HG03439 (cell line): ENCODE measurements around the gene TP53INP2.
"Not testable (repeated sequence)": the region's sequence is repeated elsewhere in the genome, so short reads cannot be mapped to it uniquely, and the experiment has no call there.

Source experiments
- ATAC-seq: cut with Tn5 transposase; IDR thresholded peaks from one replicate; pipeline ENCODE4 v1.9.1; 2021; ENCODE audit warnings: mild to moderate bottlenecking, moderate library complexity; ENCODE audit not compliant: unreplicated experiment

TP53INP2 gene, protein sequence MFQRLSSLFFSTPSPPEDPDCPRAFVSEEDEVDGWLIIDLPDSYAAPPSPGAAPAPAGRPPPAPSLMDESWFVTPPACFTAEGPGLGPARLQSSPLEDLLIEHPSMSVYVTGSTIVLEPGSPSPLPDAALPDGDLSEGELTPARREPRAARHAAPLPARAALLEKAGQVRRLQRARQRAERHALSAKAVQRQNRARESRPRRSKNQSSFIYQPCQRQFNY

DNA sequence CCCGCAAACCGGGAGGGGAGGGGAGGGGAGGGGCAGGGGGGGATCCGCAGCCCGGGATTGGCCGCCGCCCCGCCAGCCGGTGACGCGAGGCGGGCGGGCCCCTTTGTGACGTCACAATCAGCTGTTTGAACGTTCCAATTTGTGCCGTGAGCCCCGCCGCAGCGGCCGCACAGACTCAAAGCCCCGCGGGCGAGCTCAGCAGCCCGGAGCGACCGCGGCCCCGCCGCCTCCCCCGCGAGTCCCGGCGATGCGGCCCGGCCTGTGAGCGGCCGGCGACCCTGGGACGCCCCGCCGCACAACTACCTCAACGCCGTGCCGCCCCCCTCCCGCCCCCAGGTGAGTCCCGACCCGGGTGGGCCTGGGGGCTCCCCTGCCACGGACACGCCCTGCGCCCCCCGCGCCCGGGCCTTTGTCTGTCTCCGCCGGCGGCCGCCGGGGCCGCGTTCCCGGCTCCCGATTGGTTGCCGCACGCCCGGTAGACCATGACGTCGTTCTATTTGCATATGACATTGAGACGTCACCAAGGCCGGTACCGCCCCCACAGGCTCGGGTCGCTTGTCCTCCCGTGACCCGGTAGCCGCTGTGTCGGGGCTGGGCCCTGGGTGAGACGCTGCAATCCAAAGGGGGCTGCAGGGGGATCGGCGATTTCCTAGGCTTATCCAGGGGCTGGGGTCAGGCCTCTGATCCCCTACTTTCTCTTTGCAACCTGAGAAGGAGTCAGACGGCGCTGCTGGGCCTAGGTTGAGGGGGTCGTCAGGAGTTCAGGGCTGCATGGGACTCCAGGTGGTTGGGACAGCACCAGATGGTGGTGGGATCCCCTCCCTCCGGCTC lies at the start of gene TP53INP2:
Gene TP53INP2, plus strand, starts transcription at position 168 of the 831 bp plus-strand sequence. CDS start 4,396 bp downstream, outside the sequence.
- peak; percentile 48 for ATAC-seq

DNA sequence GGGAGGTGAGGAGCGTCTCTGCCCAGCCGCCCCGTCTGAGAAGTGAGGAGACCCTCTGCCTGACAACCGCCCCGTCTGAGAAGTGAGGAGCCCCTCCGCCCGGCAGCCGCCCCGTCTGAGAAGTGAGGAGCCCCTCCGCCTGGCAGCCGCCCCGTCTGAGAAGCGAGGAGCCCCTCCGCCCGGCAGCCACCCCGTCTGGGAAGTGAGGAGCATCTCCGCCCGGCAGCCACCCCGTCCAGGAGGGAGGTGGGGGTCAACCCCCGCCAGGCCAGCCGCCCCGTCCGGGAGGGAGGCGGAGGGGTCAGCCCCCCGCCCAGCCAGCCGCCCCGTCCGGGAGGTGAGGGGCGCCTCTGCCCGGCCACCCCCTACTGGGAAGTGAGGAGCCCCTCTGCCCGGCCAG lies 45.5 kb upstream of the TP53INP2 start:
- ATAC-seq: not testable (repeated sequence)

DNA sequence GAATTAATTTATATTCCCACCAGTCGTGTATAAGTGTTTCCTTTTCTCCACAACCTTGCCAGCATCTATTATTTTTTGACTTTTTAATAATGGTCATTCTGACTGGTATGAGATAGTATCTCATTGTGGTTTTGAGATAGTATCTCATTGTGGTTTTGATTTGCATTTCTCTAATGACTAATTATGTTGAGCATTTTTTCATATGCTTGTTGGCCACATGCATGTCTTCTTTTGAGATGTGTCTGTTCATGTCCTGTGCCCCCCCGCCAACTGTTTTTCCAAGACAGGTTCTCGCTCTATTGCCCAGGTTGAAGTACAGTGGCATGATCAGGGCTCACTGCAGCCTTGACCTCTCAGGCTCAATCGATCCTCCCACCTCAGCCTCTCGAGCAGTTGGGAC lies 42.3 kb upstream of the TP53INP2 start:
- not testable (repeated sequence) for ATAC-seq

DNA sequence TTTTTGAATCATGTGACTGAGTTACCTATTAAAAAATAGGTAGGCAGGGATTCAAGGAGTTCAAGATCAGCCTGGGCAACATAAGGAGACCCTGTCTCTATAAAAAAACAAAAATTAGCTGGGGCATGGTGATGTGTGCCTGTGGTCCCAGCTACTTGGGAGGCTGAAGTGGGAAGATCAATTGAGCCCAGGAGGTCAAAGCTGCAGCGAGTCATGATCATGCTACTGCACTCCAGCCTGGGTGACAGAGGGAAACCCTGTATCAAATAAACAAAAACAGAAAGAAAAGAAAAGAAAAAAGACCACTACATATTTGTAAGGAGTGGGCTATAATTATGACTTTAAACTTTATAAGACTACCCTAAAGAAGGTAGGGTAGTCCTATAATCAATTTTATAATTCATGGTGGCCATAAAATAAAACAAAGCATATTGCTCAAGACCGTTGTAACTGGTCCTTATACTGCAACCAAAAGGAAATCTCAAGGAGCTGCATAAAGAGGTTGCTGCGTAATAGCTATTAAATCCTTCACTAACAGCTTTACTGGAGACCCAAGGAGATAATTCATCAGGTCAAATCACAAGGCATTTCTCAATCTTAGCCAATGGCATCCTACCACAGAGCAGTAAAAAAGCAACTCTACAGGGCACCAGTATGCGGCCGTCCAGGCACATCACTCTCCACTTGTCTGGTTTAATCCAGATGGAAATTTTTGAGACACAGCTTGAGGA lies 40.8 kb upstream of the TP53INP2 start:
- no peak for ATAC-seq

DNA sequence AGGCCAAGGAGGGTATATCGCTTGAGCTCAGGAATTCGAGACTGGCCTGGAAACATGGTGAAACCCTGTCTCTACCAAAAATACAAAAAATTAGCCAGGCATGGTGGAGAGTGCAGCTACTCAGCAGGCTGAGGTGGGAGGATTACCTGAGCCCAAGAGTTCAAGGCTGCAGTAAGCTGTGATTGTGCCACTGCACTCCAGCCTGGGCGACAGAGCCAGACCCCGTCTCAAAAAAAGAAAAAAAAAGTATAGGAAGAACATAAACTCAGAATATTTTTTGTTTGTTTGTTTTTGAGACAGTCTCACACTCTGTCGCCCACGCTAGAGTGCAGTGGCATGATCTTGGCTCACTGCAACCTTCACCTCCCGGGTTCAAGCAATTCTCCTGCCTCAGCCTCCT lies 39.4 kb upstream of the TP53INP2 start:
- not testable (repeated sequence) for ATAC-seq

DNA sequence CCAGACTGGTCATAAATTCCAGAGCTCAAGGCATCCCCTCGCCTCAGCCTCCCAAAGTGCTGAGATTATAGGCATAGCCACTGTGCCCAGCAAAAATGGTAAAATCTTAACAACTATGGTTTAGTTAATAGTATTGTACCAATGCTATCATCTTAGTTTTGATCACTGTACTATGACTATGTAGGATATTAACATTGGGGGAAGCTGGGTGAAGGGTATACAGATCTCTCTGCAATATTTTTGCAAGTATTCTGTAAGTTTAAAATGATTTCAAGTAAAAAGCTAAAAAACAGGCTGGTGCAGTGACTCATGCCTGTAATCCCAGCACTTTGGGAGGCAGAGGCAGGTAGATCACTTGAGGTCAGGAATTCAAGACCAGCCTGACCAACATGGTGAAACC lies 35.0 kb upstream of the TP53INP2 start:
- no peak for ATAC-seq

DNA sequence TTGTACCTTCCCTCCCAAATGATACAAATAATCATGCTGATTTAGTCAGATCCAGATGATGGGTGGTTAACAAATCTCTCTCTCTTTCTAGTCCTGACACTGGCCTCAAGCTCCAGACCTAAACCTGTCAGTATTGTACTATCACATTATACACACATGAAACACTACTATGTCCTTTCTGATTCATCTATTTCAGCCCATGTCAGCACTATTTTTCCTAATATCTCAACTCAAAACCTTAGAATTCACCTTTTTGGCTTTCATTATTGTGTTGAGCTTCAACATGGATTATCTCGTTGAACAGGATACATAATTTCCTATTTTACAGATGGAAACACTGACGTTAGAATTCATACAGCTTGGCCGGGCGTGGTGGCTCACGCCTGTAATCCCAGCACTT lies 30.7 kb upstream of the TP53INP2 start:
- no peak for ATAC-seq

DNA sequence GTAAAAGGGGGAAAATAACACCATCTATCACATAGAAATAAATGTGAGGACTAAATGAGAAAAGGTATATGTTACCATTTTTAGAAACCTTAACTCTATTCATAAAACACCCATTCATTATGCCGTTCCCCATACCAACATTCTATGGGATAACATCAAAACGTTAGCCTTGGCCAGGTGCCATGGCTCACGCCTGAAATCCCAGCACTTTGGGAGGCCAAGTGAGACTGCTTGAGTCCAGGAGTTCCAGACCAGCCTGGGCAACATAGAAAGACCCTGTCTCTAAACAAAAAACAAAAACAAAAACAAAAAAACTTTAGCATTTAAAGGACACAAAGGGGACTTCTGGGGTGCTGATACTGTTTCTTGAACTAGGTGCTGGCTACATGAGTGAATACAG lies 28.6 kb upstream of the TP53INP2 start:
- ATAC-seq: no peak

DNA sequence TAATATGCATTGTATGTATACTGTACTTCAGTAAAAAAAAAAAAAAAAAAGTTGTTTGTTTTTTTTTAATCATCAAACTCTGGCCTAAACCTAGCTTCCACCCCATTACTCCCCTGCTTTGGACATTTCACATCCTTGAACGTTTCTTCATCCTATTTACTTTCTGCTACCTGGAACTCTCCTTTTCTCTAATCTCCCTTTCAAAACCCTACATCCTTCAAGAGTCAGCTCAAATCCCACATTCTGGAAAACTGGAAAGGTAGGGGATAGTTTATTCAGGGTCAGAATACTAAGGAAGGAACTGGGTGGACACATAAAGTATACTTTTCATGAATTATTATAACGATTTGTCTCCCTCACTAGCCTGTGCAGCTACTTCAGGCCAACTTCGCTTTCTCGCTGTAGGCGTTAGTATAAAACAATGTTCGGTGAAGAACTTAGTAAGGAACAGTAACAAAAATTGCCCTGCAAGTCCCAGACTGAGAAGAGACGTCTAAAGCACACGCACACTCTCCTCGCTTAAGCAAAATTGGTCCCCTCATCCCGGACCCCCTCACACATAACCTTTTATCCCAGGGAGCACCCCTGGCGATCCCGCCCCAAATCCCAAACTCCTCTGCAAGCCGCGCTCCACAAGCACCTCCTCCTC lies 28.0 kb upstream of the TP53INP2 start:
- no peak for ATAC-seq

DNA sequence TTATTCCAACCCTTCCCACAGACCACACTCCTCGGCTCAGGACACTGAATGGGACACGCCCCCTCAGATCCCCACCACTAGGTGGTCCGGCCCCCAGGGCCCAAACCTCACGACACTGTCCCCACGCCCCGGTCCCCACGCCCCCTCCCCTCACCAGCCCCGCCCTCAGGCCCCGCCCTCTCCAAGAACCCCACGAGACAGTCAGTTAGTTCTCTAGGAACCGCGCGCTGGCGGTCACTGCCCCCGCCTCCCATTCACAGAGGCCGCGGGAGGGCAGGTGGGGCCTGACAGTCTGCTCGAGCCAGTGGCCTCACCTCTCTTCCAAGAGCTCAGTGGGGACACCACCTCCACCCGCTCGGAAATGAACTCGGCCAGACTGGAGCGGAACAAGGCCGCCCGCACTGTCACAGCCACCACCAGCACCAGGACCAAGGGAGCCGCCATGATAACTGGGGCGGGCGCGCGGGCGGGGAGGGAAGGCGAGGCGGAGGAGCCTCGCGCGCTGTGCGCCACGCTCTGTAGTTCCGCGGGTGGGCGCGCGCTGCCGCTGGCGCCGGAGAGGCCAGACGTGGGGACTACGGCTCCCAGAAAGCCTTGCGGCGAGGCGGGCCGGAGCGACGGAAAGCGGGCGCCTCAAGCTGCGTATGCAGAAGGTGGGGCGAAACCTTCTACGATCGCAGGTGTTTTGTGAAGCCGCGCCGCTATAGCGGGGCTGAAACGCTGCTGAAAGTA lies 27.3 kb upstream of the TP53INP2 start, which contains the start of gene PIGU:
Gene PIGU, minus strand, starts transcription at position 451 of the 732 bp plus-strand sequence. Its CDS starts 7 bp downstream, at position 444.
- ATAC-seq: peak; percentile 91

DNA sequence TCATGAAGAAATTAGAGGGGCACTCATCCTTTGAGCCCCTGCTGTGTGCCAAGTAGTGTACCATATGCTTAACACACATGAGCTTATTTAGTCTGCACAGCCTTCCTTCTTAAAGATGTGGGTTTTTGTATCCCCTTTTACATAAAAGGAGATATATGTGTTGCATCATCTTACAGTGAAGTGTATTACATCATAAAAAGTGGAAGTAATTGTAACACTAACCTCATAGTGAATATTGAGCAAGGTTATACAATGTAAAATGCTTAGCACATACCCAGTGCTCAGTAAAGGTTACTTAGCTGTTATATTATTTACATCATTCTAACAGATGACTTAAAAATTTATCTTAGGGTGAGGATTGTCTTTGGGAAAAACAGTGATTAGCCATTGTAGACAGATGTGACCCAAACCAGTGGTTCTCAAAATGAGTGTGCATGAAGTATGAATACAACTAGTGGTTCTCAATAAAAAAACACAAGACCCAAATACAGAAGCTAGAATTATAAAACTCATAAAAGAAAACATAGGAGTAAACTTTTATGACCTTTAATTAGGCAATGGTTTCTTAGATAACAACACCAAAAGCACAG lies 23.5 kb upstream of the TP53INP2 start:
- ATAC-seq: no peak

DNA sequence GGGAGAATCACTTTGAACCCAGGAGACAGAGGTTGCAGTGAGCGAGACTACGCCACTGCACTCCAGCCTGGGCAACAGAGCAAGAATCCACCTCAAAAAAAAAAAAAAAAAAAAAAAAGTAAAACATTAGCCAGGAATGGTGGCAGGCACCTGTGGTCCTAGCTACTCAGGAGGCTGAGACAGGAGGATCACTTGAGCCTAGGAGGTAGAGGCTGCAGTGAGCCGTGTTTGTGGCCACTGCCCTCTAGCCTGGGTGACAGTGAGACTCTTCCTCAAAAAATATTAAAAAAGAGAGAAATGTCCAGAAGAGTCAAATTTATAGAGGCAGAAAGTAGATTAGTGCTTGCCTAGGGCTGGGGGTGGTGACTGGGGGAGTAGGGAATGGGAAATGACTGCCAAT lies 20.5 kb upstream of the TP53INP2 start:
- no peak for ATAC-seq

DNA sequence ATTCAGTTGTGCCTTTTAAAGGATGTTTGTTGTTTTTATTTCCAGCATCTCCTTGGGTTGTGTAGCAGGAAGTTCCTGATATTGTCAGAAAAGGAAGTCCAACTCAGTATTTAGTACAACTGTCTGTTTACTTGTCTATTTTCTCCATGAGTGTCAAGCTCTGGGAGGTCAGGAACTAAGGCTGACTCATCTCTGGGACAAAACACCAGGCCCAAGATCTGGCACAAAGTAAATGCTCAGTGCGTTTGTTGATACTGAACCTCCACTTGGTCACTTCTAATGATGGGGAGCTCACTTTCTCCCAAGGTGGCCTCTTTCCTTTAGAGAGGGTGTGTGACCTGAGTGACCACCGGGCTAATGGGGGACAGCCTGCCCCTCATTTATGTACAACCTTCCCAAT lies 14.7 kb upstream of the TP53INP2 start:
- no peak for ATAC-seq

DNA sequence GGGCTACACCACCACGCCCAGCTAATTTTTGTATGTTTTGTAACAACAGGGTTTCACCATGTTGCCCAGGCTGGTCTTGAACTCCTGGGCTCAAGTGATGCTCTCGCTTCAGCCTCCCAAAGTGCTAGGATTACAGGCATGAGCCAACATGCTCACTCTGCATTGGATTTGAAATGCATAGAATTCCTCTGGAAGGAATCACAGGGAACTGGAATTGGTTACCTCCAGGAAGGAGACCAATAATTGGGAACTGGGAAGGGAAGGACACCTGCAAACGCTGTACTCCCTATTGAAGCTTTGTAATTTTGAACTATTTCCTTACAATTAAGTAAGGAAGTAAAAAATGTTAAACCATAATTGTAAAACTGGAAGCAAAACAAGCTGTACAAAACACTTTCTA lies 12.3 kb upstream of the TP53INP2 start:
- ATAC-seq: no peak

DNA sequence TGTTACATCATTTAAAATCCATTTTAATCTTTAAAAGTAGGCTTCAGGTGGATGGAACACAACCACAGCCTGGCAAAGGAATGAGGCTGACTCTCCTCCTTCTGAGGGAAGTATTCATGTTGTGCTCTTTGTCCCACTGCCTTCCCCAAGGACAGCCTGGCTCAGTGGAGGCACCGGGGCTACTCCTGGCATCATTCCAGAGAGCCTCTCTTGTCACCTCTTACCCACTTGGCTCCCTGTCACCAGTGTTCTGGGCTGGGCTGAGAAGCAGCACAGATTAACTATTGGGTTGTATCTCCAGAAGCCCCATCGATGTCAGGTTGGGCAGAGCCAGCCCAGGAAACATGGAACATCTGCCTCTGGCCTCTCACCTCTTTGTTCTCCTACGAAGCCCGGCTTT lies 10.7 kb upstream of the TP53INP2 start:
- no peak for ATAC-seq

DNA sequence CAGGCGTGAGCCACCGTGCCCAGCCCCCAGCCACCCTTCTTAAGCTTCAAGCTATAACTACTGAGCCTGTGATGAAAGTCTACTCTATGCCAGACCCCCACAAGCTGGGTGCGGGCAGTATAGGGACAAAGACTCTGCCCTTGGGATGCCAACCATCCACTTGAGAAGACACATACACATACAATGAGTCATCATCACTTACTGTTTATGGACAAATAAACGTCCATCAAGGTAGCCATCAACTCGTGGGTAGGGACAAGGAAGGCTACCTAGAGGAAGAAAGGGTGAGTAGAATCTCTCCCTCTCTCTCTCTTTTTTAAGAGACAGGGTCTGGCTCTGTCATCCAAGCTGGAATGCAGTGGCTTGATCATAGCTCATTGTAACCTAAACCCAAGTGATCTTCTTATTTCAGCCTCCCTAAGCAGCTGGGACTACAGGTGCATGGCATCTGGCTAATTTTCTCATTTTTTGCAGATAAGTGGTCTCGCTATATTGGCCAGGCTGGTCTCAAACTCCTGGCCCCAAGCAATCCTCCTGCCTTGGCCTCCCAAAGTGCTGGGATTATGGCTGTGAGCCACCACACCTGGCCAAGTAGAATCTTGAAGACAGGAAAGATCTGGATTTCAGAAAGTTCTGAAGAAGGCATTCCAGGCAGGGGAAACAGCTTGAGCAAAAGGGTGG lies 2.6 kb upstream of the TP53INP2 start:
- no peak for ATAC-seq

DNA sequence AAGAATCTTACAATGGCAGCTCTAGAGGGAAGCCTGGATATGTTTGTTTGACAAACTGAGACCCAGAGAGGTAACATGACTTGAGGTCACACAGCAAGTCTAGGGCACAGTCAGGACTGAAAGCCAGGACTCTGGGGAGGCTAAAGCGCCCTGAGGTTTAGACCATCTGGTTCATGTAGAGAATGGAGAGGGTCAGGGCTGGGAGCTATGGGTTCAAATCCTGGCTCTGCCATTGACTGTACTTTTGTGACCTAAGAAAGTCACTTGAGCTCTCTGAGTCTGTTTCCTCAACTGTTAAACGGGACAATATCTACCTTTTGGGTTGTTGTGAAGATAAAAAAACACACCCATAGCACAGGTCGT lies 1.1 kb upstream of the TP53INP2 start:
- ATAC-seq: no peak

DNA sequence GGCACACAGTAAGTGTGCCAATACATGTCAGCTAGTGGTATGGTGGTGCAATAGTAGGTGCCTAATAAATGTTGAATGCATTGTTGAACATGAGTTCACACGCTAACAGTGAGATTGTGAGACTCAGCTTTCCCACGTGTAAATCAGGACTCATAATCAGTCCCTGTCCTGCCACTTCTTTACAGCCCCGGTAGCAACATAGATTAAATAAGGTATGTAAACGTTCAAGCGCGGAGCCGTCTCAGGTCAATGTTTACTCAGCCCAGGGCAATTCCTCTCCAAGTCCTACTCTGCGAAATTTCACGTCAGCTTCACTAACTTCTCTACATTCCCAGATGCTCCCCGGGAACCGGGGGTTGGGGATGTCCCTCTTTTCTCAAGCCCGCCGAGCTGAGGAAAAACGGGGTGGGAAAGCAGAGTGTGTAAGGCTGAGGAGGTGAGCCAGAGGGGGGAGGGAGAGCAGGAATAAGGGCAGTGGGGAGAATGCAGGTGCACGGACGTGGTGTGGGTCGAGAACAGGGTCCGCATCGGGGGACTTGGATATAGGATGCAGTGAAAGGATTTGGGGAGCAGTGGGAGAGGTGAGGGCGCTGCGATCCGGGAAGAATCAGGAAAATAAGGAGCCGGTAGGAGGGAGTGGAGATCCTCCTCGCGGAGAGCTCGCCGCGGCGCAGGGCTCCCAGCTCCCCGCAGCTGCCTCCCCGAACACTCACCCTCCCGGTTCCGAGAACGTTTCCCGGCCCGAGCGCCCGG lies 544 bp upstream of the TP53INP2 start:
- no peak for ATAC-seq

DNA sequence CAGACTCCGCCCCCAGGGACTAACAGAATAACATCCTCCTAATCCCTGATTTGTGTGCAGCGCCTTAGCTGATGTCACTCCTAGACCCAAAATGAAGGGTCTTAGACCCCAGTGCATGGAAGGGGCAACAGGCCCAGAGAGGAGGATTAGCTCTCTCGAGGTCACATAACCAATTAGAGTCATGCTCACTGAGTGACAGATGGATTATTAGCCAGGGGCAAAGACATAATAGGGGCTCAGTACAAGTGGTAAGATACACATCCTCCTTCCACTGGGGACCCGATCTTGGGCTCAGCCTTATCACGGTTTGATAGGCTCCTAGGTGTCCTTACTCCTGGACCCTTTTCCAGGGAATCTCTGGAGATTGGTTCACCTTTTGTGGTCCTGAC lies 858 bp downstream of the TP53INP2 start:
- ATAC-seq: no peak
